Measurements from ENCODE around the gene MDP1.
"Not testable (repeated sequence)": the region's sequence is repeated elsewhere in the genome, so short reads cannot be mapped to it uniquely, and the experiment has no call there.

Gene MDP1

GRCh38 chr14:24251880-24252288 is 36.0 kb upstream of the MDP1 start:
- DNase-seq (ENCODE audit: low read depth in 3 of 3): no peak

- DNase-seq (ENCODE audit: low read depth in 3 of 3): no peak
These were observed 34.5 kb upstream of the MDP1 start for GRCh38 chr14:24250354-24250753.

- DNase-seq (ENCODE audit: low read depth in 3 of 3): no peak
These were observed 33.6 kb upstream of the MDP1 start for GRCh38 chr14:24249230-24250021.

GRCh38 chr14:24247422-24247821 is 31.6 kb upstream of the MDP1 start:
- DNase-seq (ENCODE audit: low read depth in 3 of 3): no peak

GRCh38 chr14:24246765-24247212 is 30.9 kb upstream of the MDP1 start:
- DNase-seq (ENCODE audit: low read depth in 3 of 3): no peak

GRCh38 chr14:24245350-24245749 is 29.5 kb upstream of the MDP1 start:
- DNase-seq (ENCODE audit: low read depth in 3 of 3): not testable (repeated sequence)

GRCh38 chr14:24243336-24243836 is 27.5 kb upstream of the MDP1 start:
- DNase-seq (ENCODE audit: low read depth in 3 of 3): no peak

GRCh38 chr14:24241829-24242443 is 26.1 kb upstream of the MDP1 start:
- DNase-seq (ENCODE audit: low read depth in 3 of 3): peak; percentile 82 to 98 (median 86)

GRCh38 chr14:24240110-24240918 is 24.4 kb upstream of the MDP1 start:
- DNase-seq (ENCODE audit: low read depth in 3 of 3): no peak

GRCh38 chr14:24238527-24239037 is 22.7 kb upstream of the MDP1 start:
- no peak for DNase-seq (ENCODE audit: low read depth in 3 of 3)

GRCh38 chr14:24238123-24238522 is 22.3 kb upstream of the MDP1 start:
- DNase-seq (ENCODE audit: low read depth in 3 of 3): no peak

- no peak for DNase-seq (ENCODE audit: low read depth in 3 of 3)
These were observed 21.6 kb upstream of the MDP1 start for GRCh38 chr14:24237463-24237955.

GRCh38 chr14:24236689-24237462 is 21.0 kb upstream of the MDP1 start:
- no peak for DNase-seq (ENCODE audit: low read depth in 3 of 3)

- DNase-seq (ENCODE audit: low read depth in 3 of 3): no peak
These were observed 20.2 kb upstream of the MDP1 start for GRCh38 chr14:24235804-24236688.

GRCh38 chr14:24234095-24235005 is 18.5 kb upstream of the MDP1 start:
- DNase-seq (ENCODE audit: low read depth in 3 of 3): no peak

- DNase-seq (ENCODE audit: low read depth in 3 of 3): no peak
These were observed 17.6 kb upstream of the MDP1 start for GRCh38 chr14:24233538-24233866.

- DNase-seq (ENCODE audit: low read depth in 3 of 3): peak in 1 of 3 donors; percentile 54
These were observed 17.0 kb upstream of the MDP1 start, which contains the start of gene GMPR2 for GRCh38 chr14:24232645-24233537. Gene GMPR2, plus strand, starts transcription at chr14:24232929. Its CDS starts 325 bp downstream, at chr14:24233254.

- DNase-seq (ENCODE audit: low read depth in 3 of 3): peak; percentile 85 to 91 (median 86)
These were observed 16.3 kb upstream of the MDP1 start, which contains the start of gene NEDD8 for GRCh38 chr14:24232121-24232644. Gene NEDD8, minus strand, starts transcription at chr14:24232367. Its CDS starts 100 bp downstream, at chr14:24232267.
